HG03571 (cell line): ENCODE data around the gene IQGAP2.

Experiments
- ATAC-seq: cut with Tn5 transposase; IDR thresholded peaks from one replicate; pipeline ENCODE4 v1.9.1; 2021; ENCODE audit not compliant: unreplicated experiment

IQGAP2 gene

DNA sequence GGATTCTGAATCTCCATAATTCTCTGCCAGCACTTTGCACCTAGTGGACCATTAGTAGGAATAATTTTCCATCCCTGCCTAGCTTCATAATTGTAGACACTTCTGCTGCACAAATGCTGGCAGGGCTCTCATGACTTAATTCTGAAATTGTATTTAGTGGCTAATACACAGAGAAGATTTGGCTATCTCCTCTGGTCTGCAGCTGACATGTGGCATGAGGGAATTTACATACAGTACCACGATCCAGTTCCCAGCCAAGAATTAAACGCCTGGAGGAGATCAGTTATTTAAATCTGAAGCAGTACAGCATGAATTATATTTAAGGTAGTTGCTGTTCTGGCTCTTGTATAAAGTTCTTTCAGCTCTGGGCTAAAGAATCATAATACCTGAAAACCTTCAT lies 46.5 kb downstream of the IQGAP2 start:
- no peak for ATAC-seq

DNA sequence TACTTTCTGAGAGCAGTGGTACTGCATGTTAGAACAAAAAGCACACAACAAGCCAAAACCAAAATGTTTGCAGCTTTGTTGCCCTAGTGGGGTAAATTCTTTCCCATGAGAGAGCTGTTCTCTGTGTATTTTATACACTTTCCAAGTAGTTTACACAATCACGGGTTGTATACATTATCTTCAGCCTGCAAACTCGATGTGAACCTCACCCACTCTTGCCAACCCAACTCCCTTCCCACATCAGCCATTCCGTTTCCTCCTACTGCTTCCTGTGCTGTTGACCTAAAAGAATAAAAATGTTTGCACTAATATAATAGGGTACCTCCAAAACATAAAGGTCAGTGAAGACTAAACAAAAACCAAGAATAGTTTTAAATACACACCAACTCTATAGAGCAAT lies 47.0 kb downstream of the IQGAP2 start:
- ATAC-seq = no peak

DNA sequence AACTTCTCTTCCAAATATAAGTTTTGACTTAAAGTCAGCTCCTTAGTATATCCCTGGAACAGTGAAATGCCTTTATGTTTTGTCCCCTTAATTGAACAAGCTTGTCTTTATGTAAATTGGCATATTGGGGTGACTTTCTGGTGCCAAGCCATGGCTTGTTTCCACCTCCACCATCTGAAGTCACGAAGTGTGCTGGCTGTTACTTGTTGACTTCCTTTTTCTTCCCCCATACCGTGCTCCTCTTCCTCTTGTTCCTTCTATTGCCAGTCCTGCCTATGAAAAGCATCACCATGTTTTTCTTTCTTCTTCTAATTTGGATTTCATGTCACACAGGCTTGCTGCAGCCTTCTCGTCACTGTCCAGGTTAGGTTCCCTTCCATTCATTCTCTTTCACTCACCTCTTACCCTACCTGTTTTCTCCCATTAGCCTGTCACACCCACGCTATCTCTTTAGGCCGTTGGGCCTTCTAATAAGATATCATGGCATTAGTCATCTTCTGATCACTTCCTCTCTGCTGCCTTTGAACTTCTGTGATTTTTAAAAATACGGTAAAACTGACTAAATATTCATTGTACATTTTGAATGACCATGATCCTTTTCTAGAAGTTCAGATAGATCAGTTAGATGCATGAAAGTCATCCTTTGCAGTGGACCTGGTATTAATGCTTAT lies 48.1 kb downstream of the IQGAP2 start:
- no peak for ATAC-seq

DNA sequence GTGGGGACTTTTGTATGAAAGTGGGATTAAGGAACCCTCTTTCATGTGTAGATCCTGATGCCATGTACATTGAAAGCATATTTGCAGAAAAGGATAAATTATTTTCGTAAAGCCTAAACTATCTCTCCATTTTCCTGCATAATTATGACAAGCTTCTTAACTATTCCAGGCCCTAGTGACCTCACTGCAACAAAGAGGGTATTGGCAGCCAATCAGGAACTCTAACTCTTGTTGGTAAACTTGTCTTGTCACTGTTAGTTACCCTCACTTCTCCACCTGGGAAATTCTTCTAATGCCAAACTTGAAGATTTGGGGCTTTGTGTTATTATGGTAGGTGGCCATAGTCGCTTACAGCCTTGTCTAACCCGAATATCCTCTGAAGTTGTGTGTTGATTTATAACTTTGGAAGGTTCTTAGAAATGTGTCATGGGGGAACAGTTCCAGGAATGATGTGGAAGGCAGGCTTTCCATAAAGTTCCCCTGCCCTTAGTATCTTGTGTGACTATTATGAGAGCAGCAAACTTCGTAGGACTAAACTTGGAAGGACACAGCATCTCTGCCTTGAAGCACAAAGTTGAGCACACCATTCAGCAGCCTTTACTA lies 52.5 kb downstream of the IQGAP2 start:
- no peak for ATAC-seq

DNA sequence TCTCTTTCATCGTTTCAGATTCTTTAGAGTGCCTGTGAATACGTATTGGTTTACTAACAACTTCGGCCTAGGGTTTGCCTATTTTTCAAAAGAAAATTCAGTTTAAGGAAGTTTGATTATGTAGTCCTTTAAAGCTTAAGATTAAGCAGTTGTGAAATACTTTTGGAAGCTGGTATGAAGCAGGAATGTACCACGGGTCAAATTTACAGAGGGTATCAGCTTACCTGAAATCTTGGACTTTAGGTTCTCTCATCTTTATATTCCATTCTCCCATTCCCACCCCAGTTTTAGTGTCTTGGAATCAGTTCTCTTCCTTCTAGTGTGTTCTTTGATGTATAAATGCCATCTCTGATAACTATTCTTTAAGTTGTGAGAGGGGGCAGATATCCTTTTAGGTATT lies 53.2 kb downstream of the IQGAP2 start:
- ATAC-seq = no peak

DNA sequence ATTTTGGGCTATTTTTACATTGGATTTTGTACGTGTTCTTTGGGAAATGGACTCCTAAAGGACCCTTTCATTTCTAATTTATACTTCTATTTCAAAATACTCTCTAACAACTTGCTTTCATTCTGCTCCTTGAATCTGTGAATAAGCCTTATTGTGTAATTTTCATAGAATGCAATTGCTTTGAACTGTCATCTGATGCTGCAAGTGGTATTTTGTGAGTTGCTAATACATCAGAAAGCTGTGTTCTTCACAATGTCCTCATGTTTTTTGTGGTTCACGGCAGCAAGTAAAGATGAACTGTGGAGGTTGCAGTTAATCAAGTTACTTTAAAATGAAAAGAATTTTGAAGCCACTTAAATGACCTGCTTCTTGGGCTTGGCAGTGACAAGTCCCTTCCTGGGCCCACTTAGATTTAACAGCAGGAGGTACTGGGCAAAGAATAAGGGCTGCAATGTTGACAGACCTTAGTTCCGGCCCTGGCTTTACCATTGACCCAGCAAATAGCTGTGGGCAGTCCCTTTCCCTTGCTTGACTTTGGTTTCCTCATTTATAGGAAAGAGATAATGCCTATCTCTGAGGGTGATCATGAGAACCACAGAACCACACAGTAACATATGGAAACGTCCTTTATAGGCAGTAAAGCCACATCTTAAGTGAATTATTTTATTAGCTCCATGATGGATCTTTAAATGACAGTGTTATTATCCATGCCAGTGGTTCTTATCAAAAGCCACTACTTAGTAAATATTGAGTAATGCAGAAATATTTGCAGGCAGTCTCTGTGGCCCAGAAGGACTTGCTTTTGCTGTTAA lies 54.8 kb downstream of the IQGAP2 start:
- ATAC-seq = no peak

DNA sequence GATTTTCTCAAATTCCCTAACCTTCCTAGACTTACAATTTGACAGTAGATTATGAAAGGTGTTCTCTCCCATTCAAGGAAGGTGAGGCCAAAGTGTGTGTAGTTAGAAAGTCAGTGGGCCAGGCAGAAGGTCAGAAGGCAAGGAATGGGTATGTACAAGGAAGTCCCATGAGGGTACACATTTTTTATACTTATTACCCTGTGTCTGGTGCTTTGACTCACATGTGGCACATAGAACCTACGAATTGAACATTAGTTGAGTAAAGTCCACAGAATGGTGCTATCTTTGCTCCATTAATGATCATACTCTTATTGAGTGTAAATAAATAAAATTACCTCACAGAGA lies 55.4 kb downstream of the IQGAP2 start:
- no peak for ATAC-seq

DNA sequence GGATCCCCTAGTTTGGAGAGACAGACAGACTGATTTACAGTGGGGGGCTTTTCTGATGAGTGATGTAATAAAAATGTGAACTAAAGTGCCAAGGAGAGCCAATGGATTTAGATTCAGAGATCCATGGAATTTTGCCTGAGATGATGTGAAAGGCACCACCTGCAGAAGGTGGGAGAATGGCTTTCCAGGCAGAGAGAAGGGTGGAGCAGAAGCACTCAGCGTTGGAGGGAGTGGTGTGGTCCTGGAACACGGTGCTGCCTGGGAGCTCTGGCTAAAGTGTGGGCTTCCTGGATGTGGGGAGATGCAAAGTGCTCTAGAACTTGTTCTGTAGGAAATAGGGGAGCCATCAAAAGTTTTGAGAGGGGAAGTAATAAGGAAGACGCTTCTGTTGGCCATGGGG lies 57.0 kb downstream of the IQGAP2 start:
- no peak for ATAC-seq

DNA sequence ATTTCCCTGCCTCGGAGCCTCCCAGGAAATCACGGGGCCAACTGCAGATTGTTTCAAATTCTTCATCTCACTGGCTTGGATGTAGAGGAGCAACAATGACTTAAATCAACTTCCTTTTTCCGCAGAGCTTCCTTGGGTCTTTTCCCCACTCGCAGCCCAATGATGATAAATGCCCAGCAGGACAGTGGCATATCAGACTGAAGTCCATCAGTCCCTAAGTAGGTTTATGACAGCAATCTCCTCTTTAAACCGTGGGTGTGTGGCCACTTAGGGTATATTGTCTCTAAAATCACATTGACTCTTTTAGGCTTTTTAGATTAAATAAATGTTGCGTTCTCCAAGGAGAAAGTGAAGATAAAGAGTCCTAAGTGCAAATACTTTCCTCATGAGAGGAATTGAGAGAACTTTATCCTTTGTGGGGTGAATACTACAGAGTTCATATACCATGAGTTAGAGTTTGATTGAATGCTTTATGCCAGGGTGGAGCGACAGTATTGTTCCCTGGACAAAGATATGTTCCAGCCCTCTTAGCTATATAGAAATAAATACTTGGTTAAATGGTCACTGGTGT lies 59.1 kb downstream of the IQGAP2 start:
- no peak for ATAC-seq

DNA sequence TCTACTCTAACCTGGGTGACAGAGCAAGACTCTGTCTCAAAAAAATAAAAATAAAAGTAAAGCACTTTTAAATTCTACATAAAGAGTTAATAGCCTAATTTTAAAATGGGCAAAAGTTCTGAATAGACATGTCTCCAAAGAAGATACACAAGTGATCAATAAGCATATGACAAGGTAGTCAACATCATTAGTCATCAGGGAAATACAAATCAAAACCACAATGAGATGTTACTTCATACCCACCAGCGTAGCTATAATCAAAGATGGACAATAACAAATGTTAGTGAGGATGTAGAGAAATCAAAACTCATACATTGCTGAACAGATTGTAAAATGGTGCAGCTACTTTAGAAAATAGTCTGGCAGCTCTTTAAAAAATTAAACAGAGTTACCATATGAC lies 64.1 kb downstream of the IQGAP2 start:
- ATAC-seq = no peak

DNA sequence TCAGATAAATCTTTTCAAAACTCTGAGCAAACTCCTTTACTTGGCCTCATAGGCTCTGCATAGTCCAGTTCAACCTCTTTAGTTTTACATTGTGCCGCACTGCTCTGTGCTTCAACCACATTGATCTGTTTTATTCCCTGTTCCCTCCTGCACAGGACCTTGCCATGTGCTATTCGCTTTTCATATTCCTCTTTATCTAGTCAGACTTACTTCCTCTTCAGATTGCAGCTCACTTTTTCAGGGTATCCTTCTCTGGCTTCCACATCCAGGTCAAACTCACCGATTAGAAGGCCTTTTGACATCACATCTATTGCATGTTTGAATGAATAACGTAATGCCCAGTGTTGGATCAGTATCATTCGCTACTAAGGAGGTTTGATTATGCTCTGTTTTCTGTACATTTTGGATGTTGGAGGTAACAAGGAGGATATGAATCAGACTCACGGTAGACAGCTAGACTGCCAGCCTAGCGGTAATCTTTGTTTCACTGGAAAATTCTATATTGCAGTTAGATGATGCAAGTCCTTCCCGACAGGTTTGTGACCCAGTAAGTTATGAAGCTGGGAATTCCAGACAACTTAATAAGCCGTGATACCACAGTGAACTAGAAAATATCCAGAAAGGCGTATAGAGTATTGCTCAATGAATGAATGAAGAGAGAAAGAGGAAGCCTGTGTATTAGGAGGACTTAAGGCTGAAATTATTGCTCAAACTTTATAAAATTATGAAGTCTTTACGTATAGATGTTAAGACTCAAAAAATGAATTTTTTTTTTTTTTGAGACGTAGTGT lies 65.7 kb downstream of the IQGAP2 start:
- ATAC-seq = no peak

DNA sequence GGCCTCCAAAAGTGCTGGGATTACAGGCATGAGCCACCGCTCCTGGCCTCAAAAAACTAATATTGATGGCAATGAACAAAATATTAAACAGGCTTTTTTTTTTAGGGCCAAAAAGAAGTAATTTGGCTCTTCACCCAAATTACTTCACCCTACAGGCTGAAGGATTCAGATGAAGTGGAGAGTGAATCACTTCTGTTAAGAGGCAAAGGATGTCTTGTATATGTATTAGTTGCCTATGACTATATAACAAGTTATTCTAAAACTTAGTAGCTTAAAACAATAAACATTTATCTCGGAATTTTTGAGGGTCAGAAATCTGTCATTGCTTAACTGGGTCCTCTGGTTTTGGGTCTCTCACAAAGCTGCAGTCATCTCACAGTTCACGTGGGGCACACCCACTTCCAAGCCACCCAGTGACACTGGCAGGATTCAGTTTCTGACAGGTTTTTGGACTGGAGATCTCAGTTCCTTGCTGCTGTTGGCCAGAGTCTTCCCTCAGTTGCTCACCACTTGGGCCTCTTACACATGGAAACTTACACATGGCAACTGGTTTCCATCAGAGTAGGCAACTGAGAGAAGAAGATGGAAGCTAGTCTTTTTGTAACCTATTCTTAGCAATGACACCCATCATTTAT lies 66.7 kb downstream of the IQGAP2 start:
- no peak for ATAC-seq

DNA sequence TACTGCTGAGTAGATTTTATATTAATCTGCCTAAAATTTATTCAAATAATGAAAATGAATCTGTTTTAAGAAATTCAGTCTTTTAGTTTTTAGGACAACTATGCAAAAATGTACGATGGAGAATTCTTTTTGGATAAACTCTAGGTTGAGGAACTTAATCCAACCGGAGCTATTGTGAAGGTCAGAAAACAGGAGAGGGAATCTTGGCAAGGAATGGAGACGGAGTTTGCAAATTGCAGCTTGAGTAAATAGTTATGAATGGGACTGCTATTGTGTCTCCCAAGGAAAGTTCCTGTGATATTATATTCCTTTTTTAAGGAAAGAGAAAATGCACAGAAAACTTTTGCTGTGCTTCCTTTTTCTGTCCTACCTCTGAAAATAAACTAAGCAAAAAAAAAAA lies 67.9 kb downstream of the IQGAP2 start:
- no peak for ATAC-seq

DNA sequence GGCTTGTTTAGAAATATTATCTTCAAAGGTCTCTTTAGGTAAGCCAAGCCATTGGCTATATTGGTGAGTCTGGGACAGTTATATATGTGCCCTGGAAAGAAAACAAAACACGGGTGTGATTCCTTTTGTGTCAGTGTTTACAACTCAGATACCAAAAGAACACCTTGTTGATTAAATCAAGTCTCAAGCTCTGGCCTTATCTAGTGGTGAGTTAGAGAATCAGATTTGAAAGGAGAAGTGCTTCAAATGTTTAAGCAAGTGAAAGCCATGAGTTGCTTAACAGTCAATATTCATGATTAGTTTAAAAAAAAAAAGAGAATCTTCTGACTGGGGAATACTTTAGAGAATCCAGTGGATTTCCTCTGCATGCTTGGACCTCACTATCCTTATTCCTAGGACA lies 68.3 kb downstream of the IQGAP2 start:
- ATAC-seq = no peak

DNA sequence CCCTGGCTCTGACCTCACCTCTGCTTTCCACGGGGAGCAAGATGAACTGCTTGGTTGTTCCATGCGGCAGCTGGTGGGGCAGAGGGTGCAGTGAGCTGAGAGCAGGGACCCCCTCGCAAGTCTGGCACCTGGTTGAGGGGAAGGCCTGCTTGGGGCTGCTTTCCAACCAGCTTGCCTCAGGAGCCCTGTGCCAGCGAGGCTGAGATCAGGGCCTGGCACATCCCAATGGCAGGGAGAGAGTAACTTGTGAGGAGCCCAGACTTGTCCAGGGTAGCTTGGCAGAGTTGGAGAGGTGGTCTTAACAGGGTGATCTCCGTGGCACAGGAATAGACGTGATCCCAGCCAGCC lies 68.9 kb downstream of the IQGAP2 start:
- no peak for ATAC-seq

DNA sequence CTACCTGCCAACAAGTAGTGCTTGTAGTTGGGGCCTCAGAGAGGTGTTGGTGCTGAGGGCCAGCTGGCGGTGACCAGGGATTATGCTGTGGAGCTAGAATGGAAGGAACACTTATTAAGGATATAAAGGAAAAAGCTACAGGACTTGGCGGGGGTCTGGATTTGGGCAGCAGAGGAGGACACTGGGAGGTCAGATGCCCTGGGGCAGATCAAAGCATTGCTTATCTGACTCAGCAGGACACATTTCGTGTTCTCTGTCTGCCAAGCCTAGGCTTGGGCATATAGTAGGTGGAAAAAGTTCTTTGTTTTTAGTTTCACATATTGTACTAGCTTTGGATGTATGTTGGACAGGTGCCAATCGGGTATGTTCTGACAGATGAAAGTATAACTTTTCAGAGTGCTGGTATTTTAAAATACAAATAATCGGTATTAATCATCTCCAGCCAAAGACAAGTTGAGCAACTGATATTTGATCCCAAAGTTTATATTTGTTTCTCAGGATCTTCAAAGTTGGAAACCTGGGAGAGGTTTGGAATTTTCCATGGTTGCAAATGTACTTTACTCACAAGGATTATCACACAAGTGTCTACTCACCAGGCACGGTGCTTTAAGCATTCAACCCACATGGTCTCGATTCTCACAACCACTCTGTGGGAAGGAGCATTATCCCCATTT lies 69.4 kb downstream of the IQGAP2 start:
- ATAC-seq = no peak

DNA sequence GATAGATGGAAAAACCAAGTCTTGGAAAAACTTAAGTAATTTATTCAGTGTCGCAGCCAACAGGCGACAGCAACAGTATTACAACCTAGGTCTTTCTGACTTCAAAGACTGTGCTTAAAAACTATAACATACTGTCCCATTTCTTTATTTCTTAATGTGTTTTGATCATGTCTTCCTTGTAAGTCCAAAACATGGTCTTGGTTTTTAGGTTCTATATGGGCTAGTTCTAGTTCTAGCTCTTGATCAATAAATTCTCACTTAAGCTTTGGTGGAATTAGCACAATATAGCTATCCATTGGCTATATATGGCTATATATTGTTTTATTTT lies 69.9 kb downstream of the IQGAP2 start:
- ATAC-seq = no peak

DNA sequence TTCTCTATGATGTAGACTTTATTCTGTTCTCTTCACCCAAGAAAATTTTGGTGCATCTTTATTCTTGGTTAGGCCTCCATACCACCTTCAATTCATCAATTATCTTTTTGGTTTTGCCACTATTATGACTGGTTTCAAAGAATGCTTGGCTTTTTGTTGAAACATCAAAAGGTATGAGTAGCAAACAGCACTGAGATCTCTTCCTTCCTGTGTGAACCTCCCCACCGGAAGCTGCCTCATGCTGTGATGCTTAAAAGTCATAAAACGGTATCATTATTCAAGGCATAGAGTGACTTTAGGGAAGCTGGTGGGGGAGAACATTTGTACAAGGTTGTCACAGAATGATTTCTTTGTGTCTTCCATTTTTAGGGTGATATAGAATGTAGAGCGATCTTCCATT lies 70.6 kb downstream of the IQGAP2 start:
- no peak for ATAC-seq

DNA sequence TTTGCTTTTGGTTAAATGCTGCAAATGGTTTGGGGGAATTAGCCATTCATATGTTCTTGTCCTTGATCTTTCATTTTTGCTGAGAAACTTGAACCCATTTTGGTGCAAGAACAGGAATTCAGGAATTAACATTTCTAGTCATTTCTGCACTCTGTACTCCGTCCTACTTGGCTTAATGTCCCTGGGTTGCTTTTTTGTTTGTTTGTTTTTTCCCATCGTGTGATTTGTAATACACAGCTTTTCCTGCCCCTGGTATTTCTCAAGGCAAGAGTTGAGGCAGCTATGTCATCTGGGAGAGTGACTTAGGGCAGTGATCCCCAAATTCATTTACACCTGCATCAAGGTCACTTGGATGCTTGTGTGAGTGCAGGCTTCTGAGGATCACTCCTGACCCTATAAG lies 71.3 kb downstream of the IQGAP2 start:
- no peak for ATAC-seq

DNA sequence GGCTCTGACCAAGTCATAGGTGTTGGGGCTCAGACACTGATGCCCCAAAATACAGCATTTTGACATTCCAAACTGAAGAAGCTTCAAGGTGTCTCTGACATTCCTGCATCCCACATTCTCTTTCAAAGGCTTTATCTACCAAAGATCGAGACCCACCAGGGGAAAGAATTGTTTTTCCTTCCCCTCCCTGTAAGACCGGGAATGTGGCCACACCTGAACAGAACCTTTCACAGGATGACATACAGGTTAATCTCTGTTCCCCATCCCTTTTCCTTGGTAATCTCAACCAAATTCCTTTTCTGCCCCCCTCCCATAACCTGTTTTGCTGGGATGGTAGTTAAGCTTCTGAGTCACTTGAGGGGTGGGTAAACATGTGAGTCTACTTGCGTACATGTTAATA lies 72.3 kb downstream of the IQGAP2 start:
- ATAC-seq = no peak

DNA sequence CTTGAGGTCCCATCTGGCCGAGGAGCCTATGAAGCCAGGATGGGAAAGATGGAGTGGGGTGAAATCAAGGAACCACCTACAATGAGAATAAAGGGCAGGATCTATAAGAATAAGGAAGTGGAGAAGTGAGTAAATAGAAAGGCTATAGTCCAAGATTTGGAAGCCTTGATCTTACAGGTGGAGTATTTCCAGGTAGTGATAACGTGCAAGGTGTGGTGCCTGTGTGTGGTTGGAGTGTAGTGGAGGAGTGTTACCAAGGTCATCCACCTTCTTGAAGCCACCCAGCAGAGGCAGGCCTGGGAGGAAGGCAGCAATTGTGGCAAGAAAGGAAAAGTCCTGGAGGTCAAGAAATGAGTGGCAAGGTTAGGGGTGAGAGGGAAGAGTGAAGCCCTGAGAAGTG lies 72.9 kb downstream of the IQGAP2 start:
- no peak for ATAC-seq
